PC-9 (cell line): ENCODE data around the gene PITHD1.

Experiments
- EZH2 ChIP-seq: fragments of 200-600 bp; sonication (generic); IDR thresholded peaks from 2 replicates; pipeline ENCODE4 v1.8.0; 2017; ENCODE audit warnings: antibody characterized with exemption, low read depth
- TF ChIP-seq, protein P1 (sequence below): fragments of 200-600 bp; sonication (generic); conservative IDR thresholded peaks from 2 replicates; pipeline ENCODE4 v1.6.1; 2017; ENCODE audit warnings: mixed run types, antibody characterized with exemption, mild to moderate bottlenecking, moderate library complexity

DNA sequence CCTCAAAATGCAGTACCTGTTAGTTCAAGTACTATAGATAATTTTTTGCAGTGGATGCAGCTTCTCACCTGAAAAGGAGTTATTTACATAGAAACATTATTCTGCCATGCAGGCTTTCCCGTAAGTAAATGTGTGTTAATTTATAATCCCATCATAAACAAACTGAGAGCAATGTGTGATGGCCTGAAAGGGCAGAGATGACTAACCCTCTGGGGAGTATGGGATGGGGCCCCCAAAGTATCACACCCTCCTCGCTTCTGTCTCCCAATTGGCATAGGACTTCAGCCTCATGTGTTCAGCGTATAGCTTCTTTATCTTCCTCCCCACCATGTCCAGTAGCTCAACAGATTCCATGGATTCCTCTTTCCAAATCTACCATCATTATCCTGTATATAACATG lies 39.4 kb downstream of the PITHD1 start:
- no peak for TF ChIP-seq EZH2
- TF ChIP-seq, protein P1, sequence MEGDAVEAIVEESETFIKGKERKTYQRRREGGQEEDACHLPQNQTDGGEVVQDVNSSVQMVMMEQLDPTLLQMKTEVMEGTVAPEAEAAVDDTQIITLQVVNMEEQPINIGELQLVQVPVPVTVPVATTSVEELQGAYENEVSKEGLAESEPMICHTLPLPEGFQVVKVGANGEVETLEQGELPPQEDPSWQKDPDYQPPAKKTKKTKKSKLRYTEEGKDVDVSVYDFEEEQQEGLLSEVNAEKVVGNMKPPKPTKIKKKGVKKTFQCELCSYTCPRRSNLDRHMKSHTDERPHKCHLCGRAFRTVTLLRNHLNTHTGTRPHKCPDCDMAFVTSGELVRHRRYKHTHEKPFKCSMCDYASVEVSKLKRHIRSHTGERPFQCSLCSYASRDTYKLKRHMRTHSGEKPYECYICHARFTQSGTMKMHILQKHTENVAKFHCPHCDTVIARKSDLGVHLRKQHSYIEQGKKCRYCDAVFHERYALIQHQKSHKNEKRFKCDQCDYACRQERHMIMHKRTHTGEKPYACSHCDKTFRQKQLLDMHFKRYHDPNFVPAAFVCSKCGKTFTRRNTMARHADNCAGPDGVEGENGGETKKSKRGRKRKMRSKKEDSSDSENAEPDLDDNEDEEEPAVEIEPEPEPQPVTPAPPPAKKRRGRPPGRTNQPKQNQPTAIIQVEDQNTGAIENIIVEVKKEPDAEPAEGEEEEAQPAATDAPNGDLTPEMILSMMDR, result no peak
